K562 (cell line): ENCODE measurements around the gene SNAPC3. TPM values are rescaled to one million over a fixed set of nuclear protein-coding genes. Genes with fewer than 3 reads are reported as not detected.

ENCODE experiments used
- ARHGAP35 ChIP-seq: fragments of 450-650 bp; IDR thresholded peaks from 2 replicates; pipeline ENCODE4 v1.6.1; 2018; ENCODE audit not compliant: partially characterized antibody
- KLF1 ChIP-seq: fragments of 450-650 bp; IDR thresholded peaks from 2 replicates; pipeline ENCODE4 v1.6.1; 2016; ENCODE audit warnings: missing genetic modification characterization, missing compliant biosample characterization
- PATZ1 ChIP-seq: fragments of 250-450 bp; sonication (Bioruptor Pico); IDR thresholded peaks from 2 replicates; pipeline ENCODE4 v1.5.0; 2020; ENCODE audit warnings: mild to moderate bottlenecking, borderline replicate concordance
- RBM22 ChIP-seq: fragments of 200-400 bp; formaldehyde crosslinking; IDR thresholded peaks from 2 replicates; pipeline ENCODE4 v1.6.1; 2018; ENCODE audit warnings: low read length, low read depth; ENCODE audit not compliant: poor library complexity, severe bottlenecking
- RUNX1 ChIP-seq: sonication (generic); IDR thresholded peaks from 2 replicates; pipeline ENCODE4 v1.6.1; 2016; ENCODE audit warnings: antibody characterized with exemption, low read depth
- TRIM24 ChIP-seq, 2 experiments: fragments of 450-650 bp; IDR thresholded peaks; 2 replicates each; pipeline ENCODE4 v1.6.1; 2016
- ZNF644 ChIP-seq: fragments of 200-800 bp; sonication (Bioruptor generic); IDR thresholded peaks from 2 replicates; pipeline ENCODE4 v1.6.1; 2016; ENCODE audit warnings: low read depth, missing genetic modification characterization, missing compliant biosample characterization
- ZNF655 ChIP-seq: fragments of 250-450 bp; sonication (Bioruptor Pico); IDR thresholded peaks from 2 replicates; pipeline ENCODE4 v1.5.0; 2021
- polyA plus RNA-seq, 8 experiments: library from polyadenylated mRNA; depleted of rRNA in 4 of 8; stranded (reverse) in 5 of 8; unstranded in 3 of 8; fragments of >200 nt; fragmentation: Nextera tagmentation in 2 of 8; fragmentation: Illumina TruSeq in 1 of 8; extraction: Ambion mirVana in 2 of 8; extraction: Trizol in 1 of 8; gene quantifications; 2 replicates each; pipeline versions ENCODE4 v1.2.1 to v1.2.3, GENCODE V29; 2011 to 2014; ENCODE audit warnings: inconsistent platforms in 1 of 8, missing spikeins in 1 of 8
- total RNA-seq, 7 experiments: library from RNA; depleted of rRNA in 6 of 7; stranded (reverse); fragments of >200 nt in 6 of 7; fragmentation: Illumina TruSeq in 2 of 7; extraction: Trizol in 2 of 7; gene quantifications; 2 replicates each; pipeline versions ENCODE4 v1.2.1 to v1.2.3, GENCODE V29; 2011 to 2021; ENCODE audit warnings: low replicate concordance in 1 of 7
- TF ChIP-seq, protein P1 (sequence below): sonication (generic); formaldehyde crosslinking; IDR thresholded peaks from 2 replicates; pipeline ENCODE4 v1.9.0; 2022; ENCODE audit warnings: mild to moderate bottlenecking, missing genetic modification reagents

Gene SNAPC3
- total and polyA plus RNA-seq, 9 of the 15 experiments (the other 6 are each of a cell fraction or from before 2014, with no cell fraction given) = 2.3 to 38.9 (median 19.8) TPM

GRCh38 chr9:15480028-15480427 is 57.4 kb downstream of the SNAPC3 start (continued):
- no peak for TF ChIP-seq ZNF655 (CRISPR knock-in tag)
- no peak for TF ChIP-seq RUNX1
- no peak for TF ChIP-seq ARHGAP35
- TF ChIP-seq, protein P1, sequence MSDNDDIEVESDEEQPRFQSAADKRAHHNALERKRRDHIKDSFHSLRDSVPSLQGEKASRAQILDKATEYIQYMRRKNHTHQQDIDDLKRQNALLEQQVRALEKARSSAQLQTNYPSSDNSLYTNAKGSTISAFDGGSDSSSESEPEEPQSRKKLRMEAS (CRISPR knock-in tag) = no peak
- no peak for TF ChIP-seq KLF1 (tag)
- TF ChIP-seq ZNF644 (tag) = no peak
- no peak for TF ChIP-seq RBM22
- TF ChIP-seq TRIM24 (IDR thresholded peaks at IDR 0.05) = no peak
- TF ChIP-seq PATZ1 (CRISPR knock-in tag) = no peak
